C4-2B (cell line): ENCODE data around the gene CRYGB.

Experiments used
- ZFX ChIP-seq: fragments of 450-650 bp; IDR thresholded peaks from 2 replicates; pipeline ENCODE4 v1.6.1; 2017
- TF ChIP-seq, protein P1 (sequence below): fragments of 450-650 bp; conservative IDR thresholded peaks from 2 replicates; pipeline ENCODE4 v1.5.1; 2017; ENCODE audit warnings: mild to moderate bottlenecking

DNA sequence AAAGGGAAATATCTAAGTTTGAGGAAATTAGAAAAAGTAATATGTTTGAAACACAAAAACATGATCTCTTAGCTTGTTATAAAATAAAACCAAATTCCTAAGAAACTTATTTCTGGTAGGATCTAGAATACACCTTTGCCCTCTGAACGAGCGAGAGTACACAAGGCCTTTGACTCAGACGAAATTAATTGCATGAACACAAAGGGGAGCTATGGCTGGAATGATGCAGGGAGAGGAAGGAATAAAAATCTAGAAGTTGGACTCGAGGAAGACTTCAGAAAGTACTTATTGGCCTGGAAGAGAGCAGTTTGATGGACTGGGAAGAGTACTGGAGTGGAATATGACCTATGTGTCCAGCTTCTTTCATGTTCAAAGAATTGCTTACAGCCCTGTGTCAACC is 20.7 kb downstream of the CRYGB start:
- TF ChIP-seq, protein P1, sequence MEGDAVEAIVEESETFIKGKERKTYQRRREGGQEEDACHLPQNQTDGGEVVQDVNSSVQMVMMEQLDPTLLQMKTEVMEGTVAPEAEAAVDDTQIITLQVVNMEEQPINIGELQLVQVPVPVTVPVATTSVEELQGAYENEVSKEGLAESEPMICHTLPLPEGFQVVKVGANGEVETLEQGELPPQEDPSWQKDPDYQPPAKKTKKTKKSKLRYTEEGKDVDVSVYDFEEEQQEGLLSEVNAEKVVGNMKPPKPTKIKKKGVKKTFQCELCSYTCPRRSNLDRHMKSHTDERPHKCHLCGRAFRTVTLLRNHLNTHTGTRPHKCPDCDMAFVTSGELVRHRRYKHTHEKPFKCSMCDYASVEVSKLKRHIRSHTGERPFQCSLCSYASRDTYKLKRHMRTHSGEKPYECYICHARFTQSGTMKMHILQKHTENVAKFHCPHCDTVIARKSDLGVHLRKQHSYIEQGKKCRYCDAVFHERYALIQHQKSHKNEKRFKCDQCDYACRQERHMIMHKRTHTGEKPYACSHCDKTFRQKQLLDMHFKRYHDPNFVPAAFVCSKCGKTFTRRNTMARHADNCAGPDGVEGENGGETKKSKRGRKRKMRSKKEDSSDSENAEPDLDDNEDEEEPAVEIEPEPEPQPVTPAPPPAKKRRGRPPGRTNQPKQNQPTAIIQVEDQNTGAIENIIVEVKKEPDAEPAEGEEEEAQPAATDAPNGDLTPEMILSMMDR, result no peak
- TF ChIP-seq ZFX, result no peak
